ENCODE results near the gene SREK1.

DNA sequence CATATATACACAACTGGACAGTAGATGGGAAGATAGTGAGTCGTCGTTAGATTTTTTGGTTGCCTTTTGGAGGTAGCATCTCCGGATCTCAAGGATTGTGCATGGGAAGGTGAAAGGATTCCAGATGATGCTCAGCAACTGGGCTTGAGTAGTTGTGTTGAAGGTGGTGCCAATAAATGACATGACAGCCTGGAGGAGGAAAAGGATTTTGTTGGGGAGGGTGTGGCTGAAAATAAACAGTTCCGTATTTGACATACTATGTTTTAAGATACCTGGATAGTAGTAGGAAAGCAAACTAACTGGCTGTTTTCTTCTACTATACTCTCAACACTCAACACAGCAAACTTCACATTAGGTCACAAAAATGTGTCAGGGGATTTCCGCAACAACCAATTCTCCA lies 62.4 kb downstream of the SREK1 start:
- TF ChIP-seq POLR2A (IDR thresholded peaks at IDR 0.05): no peak
- TF ChIP-seq, protein P1, sequence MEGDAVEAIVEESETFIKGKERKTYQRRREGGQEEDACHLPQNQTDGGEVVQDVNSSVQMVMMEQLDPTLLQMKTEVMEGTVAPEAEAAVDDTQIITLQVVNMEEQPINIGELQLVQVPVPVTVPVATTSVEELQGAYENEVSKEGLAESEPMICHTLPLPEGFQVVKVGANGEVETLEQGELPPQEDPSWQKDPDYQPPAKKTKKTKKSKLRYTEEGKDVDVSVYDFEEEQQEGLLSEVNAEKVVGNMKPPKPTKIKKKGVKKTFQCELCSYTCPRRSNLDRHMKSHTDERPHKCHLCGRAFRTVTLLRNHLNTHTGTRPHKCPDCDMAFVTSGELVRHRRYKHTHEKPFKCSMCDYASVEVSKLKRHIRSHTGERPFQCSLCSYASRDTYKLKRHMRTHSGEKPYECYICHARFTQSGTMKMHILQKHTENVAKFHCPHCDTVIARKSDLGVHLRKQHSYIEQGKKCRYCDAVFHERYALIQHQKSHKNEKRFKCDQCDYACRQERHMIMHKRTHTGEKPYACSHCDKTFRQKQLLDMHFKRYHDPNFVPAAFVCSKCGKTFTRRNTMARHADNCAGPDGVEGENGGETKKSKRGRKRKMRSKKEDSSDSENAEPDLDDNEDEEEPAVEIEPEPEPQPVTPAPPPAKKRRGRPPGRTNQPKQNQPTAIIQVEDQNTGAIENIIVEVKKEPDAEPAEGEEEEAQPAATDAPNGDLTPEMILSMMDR (IDR thresholded peaks at IDR 0.05): no peak
